Activated gamma-delta T cell treated with Interleukin-2 at 50 U/mL for 16 hours (primary cell): Measurements from ENCODE around the gene FNDC5.
"Not testable (repeated sequence)": the region's sequence is repeated elsewhere in the genome, so short reads cannot be mapped to it uniquely, and the experiment has no call there.

Experiments used
- DNase-seq: peaks from one replicate; pipeline ENCODE4 v3.0.0-alpha.2; 2020

The FNDC5 gene

DNA sequence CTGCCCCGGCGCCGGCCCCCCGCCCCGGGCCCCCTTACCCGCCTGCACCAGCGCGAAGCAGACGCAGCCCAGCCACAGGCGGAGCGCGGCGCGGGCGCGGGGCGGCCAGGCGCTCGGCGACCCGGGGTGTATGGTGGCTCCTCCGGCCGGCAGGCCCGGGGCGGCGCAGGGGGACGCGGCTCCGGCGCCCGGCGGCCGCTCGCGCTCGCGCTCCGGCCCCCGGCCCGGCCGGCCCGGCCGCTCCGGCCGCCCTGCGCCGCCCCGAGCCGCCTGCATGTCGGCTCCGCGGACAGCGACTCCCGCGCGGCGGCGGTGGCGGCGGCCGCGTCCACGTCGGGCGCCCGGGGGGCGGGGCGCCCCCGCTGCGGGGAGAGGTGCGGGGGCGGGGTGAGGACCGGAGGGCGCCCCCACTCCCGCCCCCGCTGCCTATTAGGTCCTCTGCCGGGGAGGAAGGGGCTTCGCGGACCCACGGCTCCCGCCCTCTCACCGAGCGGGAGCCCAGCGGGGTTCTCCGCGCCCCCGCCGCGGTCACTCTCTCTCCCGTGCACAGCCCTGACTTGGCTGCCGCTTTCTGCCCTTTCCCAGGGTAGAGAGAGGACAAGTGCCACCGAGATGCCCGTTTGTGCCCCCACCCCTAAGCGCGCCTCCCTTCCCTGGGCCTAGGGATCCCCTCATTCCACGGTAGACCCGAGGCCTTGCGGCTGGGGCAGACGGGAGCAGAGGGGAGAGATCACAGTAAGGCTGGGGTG, at the start of gene FNDC5:
TSS of gene FNDC5 (minus strand) at position 298 of the 749 bp plus-strand sequence.
- DNase-seq, result no peak

- DNase-seq, result no peak
Measured at GRCh38 chr1:32919811-32920733, 49.4 kb upstream of the FNDC5 start.

DNA sequence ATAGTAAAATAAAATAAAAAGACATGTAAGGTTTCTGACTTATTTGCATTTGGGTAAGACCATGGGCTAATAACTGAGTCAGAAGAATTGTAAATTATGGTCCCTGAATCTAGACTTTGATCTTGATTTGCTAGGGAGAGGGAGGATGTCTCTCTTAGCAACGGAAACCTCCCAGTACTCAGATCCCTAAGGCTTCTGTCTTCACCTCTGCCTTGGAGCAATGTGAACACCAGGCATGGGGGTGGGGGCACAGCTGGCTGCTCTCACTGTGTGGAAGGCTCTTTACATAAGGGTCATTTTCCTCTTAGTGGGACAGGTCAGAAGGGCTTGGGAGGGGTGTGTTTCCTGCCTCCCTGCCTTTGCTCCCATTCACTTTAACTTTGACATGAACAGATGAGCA, 47.5 kb upstream of the FNDC5 start:
- no peak for DNase-seq

GRCh38 chr1:32917521-32917920, 46.8 kb upstream of the FNDC5 start:
- no peak for DNase-seq

DNA sequence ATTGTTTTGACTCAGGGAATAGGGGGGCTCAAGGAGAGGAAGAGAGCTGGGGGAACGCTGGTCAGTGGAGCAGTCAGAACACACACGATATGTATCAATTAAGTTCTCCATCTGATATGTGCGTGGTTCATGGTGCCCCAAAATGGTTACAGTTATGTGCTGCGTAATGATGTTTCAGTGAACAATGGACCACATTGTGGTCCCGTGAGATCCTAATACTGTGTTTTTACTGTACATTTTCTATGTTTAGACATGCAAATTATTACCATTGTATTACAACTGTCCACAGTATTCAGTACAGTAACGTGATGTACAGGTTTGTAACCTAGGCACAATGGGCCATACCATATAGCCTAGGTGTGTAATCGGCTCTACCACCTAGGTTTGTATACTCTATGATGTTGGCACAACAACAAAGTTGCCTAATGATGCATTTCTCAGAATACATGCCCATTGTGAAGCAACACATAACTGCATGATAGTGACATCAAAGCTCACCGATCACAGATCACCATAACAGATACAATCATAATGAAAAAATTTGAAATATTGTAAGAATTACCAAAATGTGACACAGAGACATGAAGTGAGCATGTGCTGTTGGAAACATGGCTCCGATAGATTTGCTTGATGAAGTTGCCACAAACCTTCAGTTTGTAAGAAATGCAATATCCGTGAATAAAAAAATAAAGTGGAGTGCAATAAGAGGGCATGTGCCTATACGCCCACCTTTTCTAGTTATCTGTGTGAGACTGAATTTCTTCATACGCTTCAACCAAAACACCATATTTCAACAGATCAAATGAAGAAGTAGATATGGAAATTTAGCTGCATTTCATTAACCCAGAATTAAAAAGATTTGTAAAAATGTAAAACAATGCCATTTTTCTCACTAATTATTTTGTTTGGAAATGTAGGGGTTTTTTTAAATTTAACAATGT, 45.3 kb upstream of the FNDC5 start:
- no peak for DNase-seq

DNA sequence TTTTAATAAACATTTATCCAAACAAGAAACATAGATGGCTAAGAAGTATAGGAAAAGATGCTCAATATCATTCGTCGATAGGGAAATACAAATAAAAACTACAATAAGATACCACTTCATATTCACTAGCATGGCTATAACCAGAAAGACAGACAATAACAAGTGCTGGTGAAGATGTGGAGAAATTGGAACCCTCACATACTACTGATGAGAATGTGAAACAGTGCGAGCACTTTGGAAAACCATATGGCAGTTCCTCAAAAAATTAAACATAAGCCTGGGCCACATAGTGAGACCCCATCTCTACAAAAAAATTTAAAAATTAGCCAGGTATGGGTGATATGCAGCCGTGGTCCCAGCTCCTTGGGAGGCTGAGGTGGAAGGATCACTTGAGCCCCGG, 39.6 kb upstream of the FNDC5 start:
- no peak for DNase-seq

GRCh38 chr1:32907435-32907834, 36.7 kb upstream of the FNDC5 start:
- no peak for DNase-seq

DNA sequence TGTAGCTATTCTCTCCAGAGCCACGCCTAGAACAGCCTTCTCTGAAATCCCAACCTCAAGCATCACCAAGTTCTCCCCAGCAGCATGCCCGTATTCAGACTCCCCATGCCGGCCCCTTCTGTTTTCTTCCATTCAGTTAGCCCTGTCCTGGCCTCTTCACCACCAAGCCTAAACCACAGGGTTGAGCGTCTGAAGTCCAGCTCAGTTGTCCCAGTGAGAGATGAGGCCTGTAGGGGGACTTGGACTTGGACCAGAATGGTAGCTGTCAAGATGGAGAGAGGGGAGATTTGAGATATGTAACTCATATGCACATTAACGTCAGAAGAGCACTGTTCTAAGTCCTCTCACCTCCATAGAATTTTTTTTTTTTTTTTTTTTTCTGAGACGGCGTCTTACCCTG, 35.9 kb upstream of the FNDC5 start:
- no peak for DNase-seq

DNA sequence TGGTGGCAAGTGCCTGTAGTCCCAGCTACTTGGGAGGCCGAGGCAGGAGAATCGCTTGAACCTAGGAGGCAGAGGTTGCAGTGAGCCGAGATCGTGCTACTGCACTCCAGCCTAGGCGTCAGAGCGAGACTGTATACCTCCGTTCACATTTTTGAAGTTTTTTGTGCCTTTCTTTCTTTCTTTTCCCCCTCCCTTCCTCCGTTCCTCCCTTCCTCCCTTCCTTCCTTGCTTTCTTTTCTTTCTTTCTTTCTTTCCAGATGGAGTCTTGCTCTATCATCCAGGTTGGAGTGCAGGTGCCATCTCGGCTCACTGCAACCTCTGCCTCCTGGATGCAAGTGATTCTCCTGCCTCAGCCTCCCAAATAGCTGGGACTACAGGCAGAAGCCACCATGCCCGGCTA, 34.9 kb upstream of the FNDC5 start:
- not testable (repeated sequence) for DNase-seq

GRCh38 chr1:32904797-32905196, 34.1 kb upstream of the FNDC5 start:
- DNase-seq, result no peak

- DNase-seq, result no peak
Measured at GRCh38 chr1:32903991-32904785, 33.5 kb upstream of the FNDC5 start.

- DNase-seq, result no peak
Measured at GRCh38 chr1:32902535-32902920, 31.8 kb upstream of the FNDC5 start.

GRCh38 chr1:32901823-32902534, 31.3 kb upstream of the FNDC5 start:
- no peak for DNase-seq

DNA sequence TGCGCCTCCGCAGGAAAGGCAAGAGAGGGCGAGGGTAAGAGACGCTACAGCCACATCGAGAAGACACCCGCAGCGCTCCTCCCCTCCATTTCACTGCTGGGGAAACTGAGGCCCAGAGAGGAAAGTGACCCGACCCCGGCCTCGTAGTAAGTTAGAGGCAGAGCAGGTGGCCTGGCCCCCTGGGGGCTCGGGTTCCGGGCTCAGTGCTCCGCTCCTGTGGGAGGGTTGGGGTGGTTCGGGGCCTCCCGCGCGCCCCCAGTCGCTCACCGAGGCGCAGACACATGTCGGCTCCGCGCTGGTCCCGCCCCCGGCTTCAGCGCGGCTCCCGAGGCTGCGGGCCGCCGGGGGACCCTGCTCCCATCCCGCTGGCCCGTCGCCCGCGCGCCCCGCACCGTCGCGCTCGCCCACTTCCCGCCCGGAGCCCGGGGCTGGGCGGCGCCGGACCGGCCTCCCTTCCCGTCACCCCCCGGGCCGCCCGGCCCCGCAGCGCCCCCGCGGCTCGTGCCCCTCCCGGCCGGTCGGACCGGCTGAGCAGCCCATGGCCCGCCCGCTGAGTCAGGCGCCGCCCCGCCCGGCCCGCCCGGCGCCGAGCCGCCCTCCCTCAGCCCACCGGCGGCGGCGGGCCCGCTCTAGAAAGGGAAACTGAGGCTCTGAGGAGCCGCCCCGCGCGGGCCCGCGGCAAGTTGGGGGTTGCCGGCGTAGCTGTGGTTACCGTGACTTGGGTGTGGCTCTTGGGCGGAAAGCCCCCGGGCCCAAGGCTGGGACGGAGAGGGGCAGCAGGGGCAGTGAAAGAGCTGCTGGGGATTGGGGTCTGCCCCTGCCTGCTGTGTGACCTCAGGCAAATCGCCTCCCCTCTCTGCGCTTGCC, 30.5 kb upstream of the FNDC5 start, which contains the start of gene TMEM54:
TSS of gene TMEM54 (minus strand) at position 434 of the 867 bp plus-strand sequence. CDS start at position 283, 151 bp downstream.
- DNase-seq, result no peak

DNA sequence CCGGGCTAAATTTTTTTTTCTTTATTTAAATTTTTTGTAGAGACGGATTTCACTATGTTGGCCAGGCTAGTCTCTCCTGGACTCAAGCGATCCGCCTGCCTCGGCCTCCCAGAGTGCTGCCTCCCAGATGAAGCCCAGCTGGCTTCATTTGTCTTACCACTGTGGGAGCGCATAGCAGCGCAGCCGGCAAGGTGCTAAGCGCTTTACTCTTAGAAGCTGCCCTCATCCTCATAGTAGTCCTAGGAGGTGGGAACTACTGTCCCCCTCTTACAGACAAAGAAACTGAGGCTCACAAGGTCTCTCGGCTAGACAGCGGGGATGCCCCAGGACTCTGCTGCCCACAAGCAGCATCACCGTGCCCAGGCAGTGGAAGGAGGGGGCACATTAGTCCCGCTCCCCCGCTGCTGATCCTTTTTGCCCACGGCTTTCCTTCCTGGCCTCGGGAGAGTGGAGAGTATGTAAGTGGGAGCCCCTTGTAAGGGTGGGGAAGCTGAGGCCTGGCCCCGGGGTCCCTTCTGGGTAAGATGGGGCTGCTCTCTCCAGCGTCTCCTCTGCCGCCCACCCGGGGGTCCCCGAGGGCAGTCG, 29.8 kb upstream of the FNDC5 start:
- DNase-seq, result no peak

- no peak for DNase-seq
Measured at GRCh38 chr1:32899586-32900296, 29.0 kb upstream of the FNDC5 start.

DNA sequence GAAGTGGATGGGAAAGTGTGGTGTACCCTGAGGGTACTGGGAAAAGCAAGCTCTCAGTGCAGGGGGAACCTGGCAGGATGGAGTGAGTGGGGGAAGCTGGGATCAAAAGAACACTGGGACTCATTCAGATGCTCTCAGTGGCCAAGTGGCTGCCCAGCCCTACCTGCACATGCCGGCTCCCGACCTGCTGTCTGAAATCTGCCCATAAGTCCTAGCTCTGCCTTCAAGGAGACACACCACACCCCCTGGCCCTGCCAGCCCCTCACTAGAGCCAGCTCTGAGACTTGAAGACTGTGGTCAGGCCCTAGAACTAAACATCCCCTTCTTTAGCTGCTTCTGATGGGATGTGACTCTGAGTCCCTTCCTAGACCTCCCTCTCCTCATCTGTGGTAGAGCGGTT, 28.2 kb upstream of the FNDC5 start:
- DNase-seq, result no peak

- DNase-seq, result no peak
Measured at GRCh38 chr1:32898056-32898455, 27.3 kb upstream of the FNDC5 start.
